NCI-H345 treated with DMSO at 0.1 percent for 48 hours (cell line): ENCODE results near the gene MBL2.
A peak's percentile ranks its signal among the peaks of the same experiment; 100 is the strongest.

ENCODE experiments used
- DNase-seq: peaks from one replicate; lab custom pipeline; 2025; ENCODE audit not compliant: unreplicated experiment; lab: John Stamatoyannopoulos, UW

The MBL2 gene

GRCh38 chr10:52740913-52741675 lies 31.5 kb downstream of the MBL2 start:
- peak; percentile 26 for DNase-seq

GRCh38 chr10:52740155-52740549 lies 32.4 kb downstream of the MBL2 start:
- no peak for DNase-seq

GRCh38 chr10:52739380-52740154 lies 33.0 kb downstream of the MBL2 start:
- no peak for DNase-seq

- DNase-seq, result no peak
These were observed 33.6 kb downstream of the MBL2 start for GRCh38 chr10:52738951-52739350.

- peak; percentile 13 for DNase-seq
These were observed 43.1 kb downstream of the MBL2 start for GRCh38 chr10:52729271-52730104.

GRCh38 chr10:52720018-52720417 lies 52.6 kb downstream of the MBL2 start:
- no peak for DNase-seq
